ENCODE measurements around the gene CMTR1.

- TF ChIP-seq TAF1 (conservative IDR thresholded peaks at IDR 0.05) (no peak), RAD21 (IDR thresholded peaks at IDR 0.05) (no peak), CTCF (IDR thresholded peaks at IDR 0.05; ENCODE audit: low read depth, low read length, missing input control) (no peak), JUND (IDR thresholded peaks at IDR 0.05) (no peak), SP1 (IDR thresholded peaks at IDR 0.05) (no peak), EGR1 (IDR thresholded peaks at IDR 0.05; ENCODE audit: low read depth in 2 of 2) (no peak), YY1 (IDR thresholded peaks at IDR 0.05) (no peak), FOXA1 (IDR thresholded peaks at IDR 0.05) (no peak), MAX (IDR thresholded peaks at IDR 0.05) (no peak), REST (IDR thresholded peaks at IDR 0.05) (no peak), ZBTB33 (IDR thresholded peaks at IDR 0.05) (no peak), ATF3 (IDR thresholded peaks at IDR 0.05) (no peak), FOXA2 (IDR thresholded peaks at IDR 0.05) (no peak), GABPA (IDR thresholded peaks at IDR 0.05 in 1 of 2, conservative IDR thresholded peaks at IDR 0.05 in 1 of 2) (no peak)
Observed at GRCh38 chr6:37515712-37516075, 82.7 kb downstream of the CMTR1 start.
